ENCODE measurements around the gene THAP4. TPM values are rescaled to one million over a fixed set of nuclear protein-coding genes. Genes with fewer than 3 reads are reported as not detected.

Gene THAP4
- total and polyA plus RNA-seq, 2 of the 13 experiments (the other 11 are each of a cell fraction or from before 2014, with no cell fraction given): 59.7 to 75.7 TPM

- TF ChIP-seq ZBTB43 (CRISPR knock-in tag; conservative IDR thresholded peaks at IDR 0.05) (peak; percentile 44; the same call in 1 of the 2 replicates), GRHL1 (CRISPR knock-in tag; conservative IDR thresholded peaks at IDR 0.05) (no peak), LRRFIP1 (CRISPR knock-in tag; conservative IDR thresholded peaks at IDR 0.05) (no peak), YEATS4 (CRISPR knock-in tag; IDR thresholded peaks at IDR 0.05; ENCODE audit: borderline replicate concordance) (peak; percentile 87; the same call in 1 of the 2 replicates), POGK (CRISPR knock-in tag; conservative IDR thresholded peaks at IDR 0.05) (peak; percentile 86; the same call in 1 of the 2 replicates), BCL3 (CRISPR knock-in tag; IDR thresholded peaks at IDR 0.05) (peak; percentile 80; the same call in 1 of the 2 replicates), TSC22D2 (CRISPR knock-in tag; IDR thresholded peaks at IDR 0.05; ENCODE audit: borderline replicate concordance) (no peak), CHD4 (IDR thresholded peaks at IDR 0.05; ENCODE audit: borderline replicate concordance, low read length) (no peak), NFKBIZ (CRISPR knock-in tag; IDR thresholded peaks at IDR 0.05) (no peak), ZNF44 (CRISPR knock-in tag; IDR thresholded peaks at IDR 0.05) (peak; percentile 84; the same call in 1 of the 2 replicates), ZNF543 (CRISPR knock-in tag; IDR thresholded peaks at IDR 0.05) (0 out of 2 replicates have a peak, but pooled peaks have one; percentile 39), ATF2 (CRISPR knock-in tag; IDR thresholded peaks at IDR 0.05) (peak; percentile 59; the same call in 1 of the 2 replicates), HNF1B (CRISPR knock-in tag; IDR thresholded peaks at IDR 0.05) (peak; percentile 97)
Measured at GRCh38 chr2:241653210-241653750, 16.3 kb upstream of the THAP4 start (continued).
